Inflammatory macrophage (primary cell): Measurements from ENCODE around the gene TMPRSS7.

ENCODE experiments used
- DNase-seq, 2 donors: peaks; one replicate each; pipeline ENCODE4 v3.0.0-alpha.2; 2020 to 2022

Gene TMPRSS7

GRCh38 chr3:112101916-112102315, 67.4 kb downstream of the TMPRSS7 start:
- no peak for DNase-seq

- no peak for DNase-seq
Measured at GRCh38 chr3:112104774-112105173, 70.2 kb downstream of the TMPRSS7 start.

- DNase-seq, result no peak
Measured at GRCh38 chr3:112109322-112109721, 74.8 kb downstream of the TMPRSS7 start.

- peak; percentile 66 to 74 for DNase-seq
Measured at GRCh38 chr3:112111785-112112402, 77.4 kb downstream of the TMPRSS7 start.

- no peak for DNase-seq
Measured at GRCh38 chr3:112114576-112115160, 80.1 kb downstream of the TMPRSS7 start.

GRCh38 chr3:112115161-112115739, 80.7 kb downstream of the TMPRSS7 start:
- no peak for DNase-seq

- DNase-seq, result no peak
Measured at GRCh38 chr3:112115806-112116383, 81.4 kb downstream of the TMPRSS7 start.

- no peak for DNase-seq
Measured at GRCh38 chr3:112116748-112117186, 82.2 kb downstream of the TMPRSS7 start.

- no peak for DNase-seq
Measured at GRCh38 chr3:112117415-112117814, 82.9 kb downstream of the TMPRSS7 start.

- peak; percentile 16 to 51 for DNase-seq
Measured at GRCh38 chr3:112117841-112118571, 83.5 kb downstream of the TMPRSS7 start.

- DNase-seq, result no peak
Measured at GRCh38 chr3:112119962-112120836, 85.7 kb downstream of the TMPRSS7 start.

- DNase-seq, result no peak
Measured at GRCh38 chr3:112121577-112122547, 87.3 kb downstream of the TMPRSS7 start.

GRCh38 chr3:112122870-112123269, 88.3 kb downstream of the TMPRSS7 start:
- no peak for DNase-seq

GRCh38 chr3:112123548-112123947, 89.0 kb downstream of the TMPRSS7 start:
- DNase-seq, result no peak

- DNase-seq, result no peak
Measured at GRCh38 chr3:112124907-112125607, 90.5 kb downstream of the TMPRSS7 start.

- DNase-seq, result no peak
Measured at GRCh38 chr3:112126511-112126911, 92.0 kb downstream of the TMPRSS7 start.

GRCh38 chr3:112127522-112128494, 93.3 kb downstream of the TMPRSS7 start:
- DNase-seq, result peak; percentile 16 to 23

- DNase-seq, result peak in 1 of 2 donors; percentile 12
Measured at GRCh38 chr3:112128843-112129727, 94.5 kb downstream of the TMPRSS7 start.
